GM18499 (cell line): ENCODE data around the gene SLX9.

Source experiments
- ATAC-seq: cut with Tn5 transposase; IDR thresholded peaks from one replicate; pipeline ENCODE4 v1.9.1; 2021; ENCODE audit warnings: moderate number of reproducible peaks; ENCODE audit not compliant: insufficient read depth, unreplicated experiment

Gene SLX9

GRCh38 chr21:44939532-44940115, at the start of gene SLX9:
Gene SLX9 (plus strand): TSS chr21:44940029. CDS start chr21:44940058, 29 bp downstream.
- ATAC-seq = no peak

- no peak for ATAC-seq
Measured at GRCh38 chr21:44890338-44890931, 49.4 kb upstream of the SLX9 start.

- ATAC-seq = no peak
Measured at GRCh38 chr21:44890961-44891541, 48.8 kb upstream of the SLX9 start.

- no peak for ATAC-seq
Measured at GRCh38 chr21:44891631-44892031, 48.2 kb upstream of the SLX9 start.

GRCh38 chr21:44892095-44892494, 47.7 kb upstream of the SLX9 start:
- ATAC-seq = no peak

- ATAC-seq = no peak
Measured at GRCh38 chr21:44892536-44893277, 47.1 kb upstream of the SLX9 start.

- no peak for ATAC-seq
Measured at GRCh38 chr21:44893278-44893556, 46.6 kb upstream of the SLX9 start.

- ATAC-seq = no peak
Measured at GRCh38 chr21:44893948-44894656, 45.7 kb upstream of the SLX9 start.

- no peak for ATAC-seq
Measured at GRCh38 chr21:44894687-44895302, 45.0 kb upstream of the SLX9 start.

GRCh38 chr21:44895859-44896258, 44.0 kb upstream of the SLX9 start:
- no peak for ATAC-seq

- no peak for ATAC-seq
Measured at GRCh38 chr21:44896561-44897286, 43.1 kb upstream of the SLX9 start.

- ATAC-seq = no peak
Measured at GRCh38 chr21:44897326-44898010, 42.4 kb upstream of the SLX9 start.

- no peak for ATAC-seq
Measured at GRCh38 chr21:44898011-44898488, 41.8 kb upstream of the SLX9 start.

- no peak for ATAC-seq
Measured at GRCh38 chr21:44898851-44899767, 40.7 kb upstream of the SLX9 start.

- ATAC-seq = no peak
Measured at GRCh38 chr21:44899768-44900558, 39.9 kb upstream of the SLX9 start.

- ATAC-seq = no peak
Measured at GRCh38 chr21:44900559-44901251, 39.1 kb upstream of the SLX9 start.
